ENCODE measurements around the gene RAPGEF4. TPM values are rescaled to one million over a fixed set of nuclear protein-coding genes. Genes with fewer than 3 reads are reported as not detected.

RAPGEF4 gene
- total RNA-seq, 1 experiment from 2014 or later, result 1.4 TPM

- Histone ChIP-seq H3K23me2 (ENCODE audit: insufficient read length, low read depth, low read length, poor library complexity, severe bottlenecking) (no peaks in the 10 kb centered on the region), H3K14ac (ENCODE audit: insufficient read depth, low read length) (no peak overlapping the region), H3K56ac (ENCODE audit: insufficient read length, low read depth, low read length) (no peak overlapping the region), H2BK12ac (ENCODE audit: insufficient read length, low read depth, low read length) (no peak overlapping the region), H3K23ac (ENCODE audit: insufficient read length, low read depth, low read length) (no peak overlapping the region), H3K4me1 (ENCODE audit: insufficient read depth, low read length) (no peaks in the 10 kb centered on the region), H3K27ac (ENCODE audit: insufficient read length, low read depth, low read length) (no peak overlapping the region), H2AFZ (ENCODE audit: low read length) (no peak overlapping the region), H2AK5ac (ENCODE audit: insufficient read length, low read length) (no peak overlapping the region), H3K9ac (ENCODE audit: extremely low read depth, insufficient read length, low read length) (no peak overlapping the region), H3K79me2 (ENCODE audit: insufficient read depth, low read length) (no peaks in the 10 kb centered on the region), H2BK120ac (ENCODE audit: low read depth, low read length, poor library complexity, severe bottlenecking) (no peak overlapping the region), H3K9me3 (ENCODE audit: control insufficient read depth, low read depth, low read length) (no peaks in the 10 kb centered on the region), H4K91ac (ENCODE audit: insufficient read length, low read depth, low read length) (no peak overlapping the region), H2BK15ac (ENCODE audit: low read depth, low read length) (no peak overlapping the region), H3K79me1 (ENCODE audit: insufficient read depth, low read depth, low read length, poor library complexity, severe bottlenecking) (no peaks in the 10 kb centered on the region), H4K8ac (replicated peaks; ENCODE audit: insufficient read length, low read depth, low read length) (no peak overlapping the region), H3K4me2 (ENCODE audit: insufficient read depth, insufficient read length, low read length) (no peak overlapping the region), H4K5ac (ENCODE audit: insufficient read length, low read depth, low read length) (no peak overlapping the region), H3T11ph (ENCODE audit: low read length) (no peak overlapping the region), H2BK20ac (ENCODE audit: low read depth, low read length, poor library complexity, severe bottlenecking) (no peak overlapping the region), H3K4ac (ENCODE audit: low read depth, low read length) (no peak overlapping the region), H2BK5ac (ENCODE audit: insufficient read length, low read length) (no peak overlapping the region), H3K27me3 (ENCODE audit: insufficient read depth, low read length) (no peaks in the 10 kb centered on the region), H3K18ac (ENCODE audit: insufficient read length, low read depth, low read length) (no peak overlapping the region), H4K20me1 (ENCODE audit: control insufficient read depth, insufficient read depth, insufficient read length) (no peaks in the 10 kb centered on the region)
- Mint-ChIP-seq H3K27me3 (ENCODE audit: low read depth) (peaks cover 3% of the 10 kb centered on the region), H3K4me3 (no peak overlapping the region), H3K27ac (no peak overlapping the region), H3K36me3 (ENCODE audit: insufficient read depth in 1 of 3, low read depth in 3 of 3) (no peaks in the 10 kb centered on the region; a peak in 1 of 7 replicates), H3K9me3 (peaks cover 0 to 3% of the 10 kb centered on the region in 2 experiments; a peak in 1 of 5 replicates), H3K4me1 (no peaks in the 10 kb centered on the region)
- no peak for TF ChIP-seq CTCF (conservative IDR thresholded peaks at IDR 0.05)
- WGBS (ENCODE audit: extremely low coverage, insufficient read length, low lambda C conversion rate), result no CpG with 5 or more reads among the region's 5 CpGs
- DNase-seq, result no peak
These were observed 134.2 kb downstream of the RAPGEF4 start for GRCh38 chr2:172869861-172870260.
